Gastrocnemius medialis (tissue), 4 donors: ENCODE results near the gene ODC1. TPM values are rescaled to one million over a fixed set of nuclear protein-coding genes. Genes with fewer than 3 reads are reported as not detected.

Source experiments
- ATAC-seq, 2 donors: fragments of 150-250 bp; one replicate each; pipeline ENCODE4 v1.9.1; 2016
- DNase-seq, 2 donors: peaks; one replicate each; pipeline ENCODE4 v3.0.0-alpha.2; 2019
- H3K27ac ChIP-seq, 4 donors: fragments of 200-600 bp; sonication (generic); 1 replicate in 1 of 4; 2 replicates in 3 of 4; pipeline ENCODE4 v1.5.1; 2016 to 2018; ENCODE audit warnings: mild to moderate bottlenecking in 2 of 4, moderate library complexity in 1 of 4
- H3K27me3 ChIP-seq, 3 donors: fragments of 200-600 bp; sonication (generic) in 2 of 3; 1 replicate in 1 of 3; 2 replicates in 2 of 3; pipeline versions ENCODE4 v1.5.1 to v1.6.0; 2016 to 2019; ENCODE audit warnings: mild to moderate bottlenecking in 1 of 3, moderate library complexity in 1 of 3
- H3K36me3 ChIP-seq, 2 donors: fragments of 200-600 bp; sonication (generic) in 1 of 2; one replicate each; pipeline ENCODE4 v1.5.1; 2017 to 2018
- H3K4me1 ChIP-seq, 2 donors: fragments of 200-600 bp; sonication (generic) in 1 of 2; one replicate each; pipeline ENCODE4 v1.5.1; 2016 to 2017; ENCODE audit warnings: mild to moderate bottlenecking in 2 of 2
- H3K4me3 ChIP-seq, 4 donors: fragments of 200-600 bp; sonication (generic) in 3 of 4; 1 replicate in 1 of 4; 2 replicates in 3 of 4; pipeline ENCODE4 v1.5.1; 2016 to 2019; ENCODE audit warnings: mild to moderate bottlenecking in 2 of 4
- H3K9me3 ChIP-seq, 3 donors: fragments of 200-600 bp; sonication (generic) in 2 of 3; 1 replicate in 1 of 3; 2 replicates in 2 of 3; pipeline ENCODE4 v1.5.1; 2016 to 2019
- POLR2A ChIP-seq, 2 donors: fragments of 450-650 bp; IDR thresholded peaks; one replicate each; pipeline ENCODE4 v1.6.1; 2017; ENCODE audit warnings: antibody characterized with exemption in 2 of 2, mild to moderate bottlenecking in 2 of 2, moderate library complexity in 2 of 2
- in situ Hi-C, 4 donors: fragments of 200-750 bp; cut with MboI; loops; one replicate each; pipeline versions ENCODE4 v1.15.0 to v1.8.0; 2017; ENCODE audit warnings: low sequenced_read_pairs in 4 of 4
- intact Hi-C: fragments of 100-400 bp; cut with DNase I; formaldehyde crosslinking; loops from one replicate; pipeline ENCODE4 v1.15.1; 2023; ENCODE audit warnings: low total_unique reads
- total RNA-seq, 4 donors: library from RNA; depleted of rRNA; stranded (reverse); fragments of >200 nt; gene quantifications; one replicate each; pipeline versions ENCODE4 v1.1.0 to v1.2.3, GENCODE V29; 2016
- TF ChIP-seq, protein P1 (sequence below), 5 experiments: fragments of 450-650 bp in 3 of 5; fragments of 200-600 bp in 2 of 5; sonication (generic) in 2 of 5; IDR thresholded peaks in 4 of 5; conservative IDR thresholded peaks in 1 of 5; 1 replicate in 4 of 5; 2 replicates in 1 of 5; pipeline ENCODE4 v1.5.1; 2016 to 2019; ENCODE audit warnings: antibody characterized with exemption in 5 of 5, mild to moderate bottlenecking in 3 of 5, moderate library complexity in 3 of 5

ODC1 gene
- total RNA-seq, 4 donors from 2014 or later: 134 to 339 (median 255) TPM

DNA sequence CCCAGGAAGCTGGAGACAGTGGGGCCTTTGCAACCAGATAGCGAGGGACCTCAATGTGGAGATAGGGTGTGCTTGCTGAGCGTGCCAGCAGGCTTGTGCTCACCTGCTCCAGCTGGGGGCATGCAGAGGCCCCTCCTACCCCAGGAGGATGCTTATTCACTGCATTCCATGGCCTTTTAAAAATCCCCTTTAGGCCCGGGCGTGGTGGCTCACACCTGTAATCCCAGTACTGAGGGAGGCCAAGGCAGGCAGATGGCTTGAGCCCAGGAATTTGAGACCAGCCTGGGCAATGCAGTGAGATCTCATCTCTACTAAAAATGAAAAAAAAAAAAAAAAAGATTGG lies 54.5 kb downstream of the ODC1 start:
- Histone ChIP-seq H3K4me1 (peaks cover 0 to 16% of the 10 kb centered on the region in 2 donors), H3K4me3 (no peak overlapping the region), H3K9me3 (no peaks in the 10 kb centered on the region), H3K27me3 (no peaks in the 10 kb centered on the region), H3K27ac (no peak overlapping the region), H3K36me3 (no peaks in the 10 kb centered on the region)
- DNase-seq (no peak), ATAC-seq (no peak)
- in situ Hi-C loops: no loop called here
- TF ChIP-seq, protein P1, sequence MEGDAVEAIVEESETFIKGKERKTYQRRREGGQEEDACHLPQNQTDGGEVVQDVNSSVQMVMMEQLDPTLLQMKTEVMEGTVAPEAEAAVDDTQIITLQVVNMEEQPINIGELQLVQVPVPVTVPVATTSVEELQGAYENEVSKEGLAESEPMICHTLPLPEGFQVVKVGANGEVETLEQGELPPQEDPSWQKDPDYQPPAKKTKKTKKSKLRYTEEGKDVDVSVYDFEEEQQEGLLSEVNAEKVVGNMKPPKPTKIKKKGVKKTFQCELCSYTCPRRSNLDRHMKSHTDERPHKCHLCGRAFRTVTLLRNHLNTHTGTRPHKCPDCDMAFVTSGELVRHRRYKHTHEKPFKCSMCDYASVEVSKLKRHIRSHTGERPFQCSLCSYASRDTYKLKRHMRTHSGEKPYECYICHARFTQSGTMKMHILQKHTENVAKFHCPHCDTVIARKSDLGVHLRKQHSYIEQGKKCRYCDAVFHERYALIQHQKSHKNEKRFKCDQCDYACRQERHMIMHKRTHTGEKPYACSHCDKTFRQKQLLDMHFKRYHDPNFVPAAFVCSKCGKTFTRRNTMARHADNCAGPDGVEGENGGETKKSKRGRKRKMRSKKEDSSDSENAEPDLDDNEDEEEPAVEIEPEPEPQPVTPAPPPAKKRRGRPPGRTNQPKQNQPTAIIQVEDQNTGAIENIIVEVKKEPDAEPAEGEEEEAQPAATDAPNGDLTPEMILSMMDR (IDR thresholded peaks at IDR 0.05 in 4 of 5, conservative IDR thresholded peaks at IDR 0.05 in 1 of 5): no peak
- TF ChIP-seq POLR2A (IDR thresholded peaks at IDR 0.05): no peak
- intact Hi-C loops: no loop called here

- DNase-seq: no peak
- in situ Hi-C loops (no loop called here), intact Hi-C loops (no loop called here)
- H3K36me3 ChIP-seq: no peaks in the 10 kb centered on the region
- ATAC-seq: no peak
- TF ChIP-seq POLR2A (IDR thresholded peaks at IDR 0.05): no peak
- TF ChIP-seq, protein P1 (IDR thresholded peaks at IDR 0.05 in 4 of 5, conservative IDR thresholded peaks at IDR 0.05 in 1 of 5): no peak
- peaks cover 0 to 21% of the 10 kb centered on the region in 2 donors for H3K4me1 ChIP-seq
- peak overlapping the region in 1 of 4 donors; percentile 10 for H3K27ac ChIP-seq
- H3K4me3 ChIP-seq: no peak overlapping the region
- H3K27me3 ChIP-seq: no peaks in the 10 kb centered on the region
- no peaks in the 10 kb centered on the region for H3K9me3 ChIP-seq
Measured at GRCh38 chr2:10392951-10393639, 55.0 kb downstream of the ODC1 start.

DNA sequence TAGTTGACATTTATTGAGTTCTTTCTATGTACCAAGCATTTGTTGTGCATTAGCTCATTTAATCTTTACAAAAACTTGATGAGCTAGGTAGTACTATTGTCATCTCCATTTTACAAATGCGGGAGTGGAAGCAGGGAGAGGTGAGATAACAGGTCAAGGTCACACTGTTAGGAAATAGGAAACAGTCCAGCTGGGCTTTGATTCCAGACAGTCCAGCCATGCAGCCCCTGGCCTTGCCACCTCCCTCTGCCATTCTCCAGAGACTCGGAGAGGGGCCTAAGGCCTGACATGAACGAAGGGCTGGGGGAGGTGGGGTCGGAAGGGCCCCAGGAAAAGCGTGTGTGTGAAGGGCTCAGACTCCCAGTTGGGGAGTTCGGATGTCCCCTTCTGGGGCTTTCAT lies 55.6 kb downstream of the ODC1 start:
- intact Hi-C loops (no loop called here), in situ Hi-C loops (no loop called here)
- DNase-seq (no peak), ATAC-seq (no peak)
- no peaks in the 10 kb centered on the region for H3K9me3 ChIP-seq
- H3K27ac ChIP-seq: peak overlapping the region in 1 of 4 donors; percentile 10
- H3K27me3 ChIP-seq: no peaks in the 10 kb centered on the region
- TF ChIP-seq, protein P1 (IDR thresholded peaks at IDR 0.05 in 4 of 5, conservative IDR thresholded peaks at IDR 0.05 in 1 of 5): no peak
- TF ChIP-seq POLR2A (IDR thresholded peaks at IDR 0.05): no peak
- no peaks in the 10 kb centered on the region for H3K36me3 ChIP-seq
- H3K4me1 ChIP-seq: peaks cover 0 to 26% of the 10 kb centered on the region in 2 donors
- H3K4me3 ChIP-seq: no peak overlapping the region

DNA sequence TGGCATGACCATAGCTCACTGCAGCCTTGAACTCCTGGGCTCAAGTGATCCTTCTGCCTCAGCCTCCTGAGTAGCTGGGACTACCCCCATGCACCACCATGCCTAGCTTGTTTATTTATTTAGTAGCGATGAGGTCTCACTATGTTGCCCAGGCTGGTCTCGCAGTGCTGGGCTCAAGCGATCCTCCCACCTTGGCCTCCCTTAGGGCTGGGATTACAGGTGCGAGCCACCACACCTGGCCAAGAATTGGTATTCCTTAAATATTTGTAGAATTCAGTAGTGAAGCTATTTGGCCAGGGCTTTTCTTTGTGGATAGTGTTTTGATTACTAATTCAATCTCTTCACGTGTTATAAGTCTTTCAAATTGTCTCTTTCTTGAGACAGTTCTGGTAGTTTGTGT lies 56.0 kb downstream of the ODC1 start:
- peaks cover 0 to 31% of the 10 kb centered on the region in 2 donors for H3K4me1 ChIP-seq
- ATAC-seq (no peak), DNase-seq (no peak)
- no peaks in the 10 kb centered on the region for H3K9me3 ChIP-seq
- intact Hi-C loops: no loop called here
- H3K4me3 ChIP-seq: no peak overlapping the region
- H3K36me3 ChIP-seq: no peaks in the 10 kb centered on the region
- in situ Hi-C loops: no loop called here
- H3K27ac ChIP-seq: no peak overlapping the region
- H3K27me3 ChIP-seq: no peaks in the 10 kb centered on the region
- no peak for TF ChIP-seq POLR2A (IDR thresholded peaks at IDR 0.05)
- TF ChIP-seq, protein P1 (IDR thresholded peaks at IDR 0.05 in 4 of 5, conservative IDR thresholded peaks at IDR 0.05 in 1 of 5): no peak

DNA sequence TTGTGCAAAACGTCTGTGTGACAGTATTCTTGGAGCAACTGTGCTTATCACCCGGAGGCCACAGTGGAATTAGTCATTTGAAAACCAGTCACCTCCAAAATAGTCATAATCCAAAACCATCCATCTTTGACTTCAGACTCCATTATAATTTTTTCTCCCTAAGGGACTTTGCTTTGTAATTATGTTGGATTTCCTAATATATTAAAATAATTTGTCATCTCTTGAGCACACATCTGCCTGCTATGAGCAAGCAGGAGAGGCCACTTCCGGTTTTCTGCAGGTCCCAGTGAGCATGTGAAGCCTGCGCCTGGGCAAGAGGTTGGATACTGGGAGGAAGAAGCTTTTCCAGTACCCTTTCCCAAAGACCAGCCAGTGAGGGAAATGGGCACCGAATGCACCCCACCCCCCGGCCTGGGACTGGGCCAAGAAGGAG lies 57.7 kb downstream of the ODC1 start:
- ATAC-seq (no peak), DNase-seq (no peak)
- in situ Hi-C loops: no loop called here

More for the DNA sequence above, 57.7 kb downstream of the ODC1 start:
- H3K9me3 ChIP-seq: no peaks in the 10 kb centered on the region
- TF ChIP-seq, protein P1 (IDR thresholded peaks at IDR 0.05 in 4 of 5, conservative IDR thresholded peaks at IDR 0.05 in 1 of 5): no peak
- no peak for TF ChIP-seq POLR2A (IDR thresholded peaks at IDR 0.05)
- intact Hi-C loops: no loop called here
- H3K27ac ChIP-seq: no peak overlapping the region
- peaks cover 0 to 31% of the 10 kb centered on the region in 2 donors for H3K4me1 ChIP-seq
- H3K4me3 ChIP-seq: no peak overlapping the region
- H3K27me3 ChIP-seq: no peaks in the 10 kb centered on the region
- no peaks in the 10 kb centered on the region for H3K36me3 ChIP-seq
